HepG2 (cell line): ENCODE measurements around the gene PNPLA2. TPM values are rescaled to one million over a fixed set of nuclear protein-coding genes. Genes with fewer than 3 reads are reported as not detected.

ENCODE experiments used
- ARNT2 ChIP-seq: sonication (generic); formaldehyde crosslinking; IDR thresholded peaks from 2 replicates; pipeline ENCODE4 v1.8.0; 2022; ENCODE audit warnings: mild to moderate bottlenecking, low read depth, missing genetic modification reagents, moderate library complexity
- CENPBD1 ChIP-seq: sonication (generic); formaldehyde crosslinking; IDR thresholded peaks from 2 replicates; pipeline ENCODE4 v1.8.0; 2022; ENCODE audit warnings: missing genetic modification reagents, low read depth, mild to moderate bottlenecking, borderline replicate concordance
- ESRRA ChIP-seq: sonication (generic); formaldehyde crosslinking; IDR thresholded peaks from 2 replicates; pipeline ENCODE4 v1.5.1; 2020; ENCODE audit warnings: mild to moderate bottlenecking, low read depth, missing genetic modification reagents
- LBX2 ChIP-seq: sonication (generic); formaldehyde crosslinking; IDR thresholded peaks from 2 replicates; pipeline ENCODE4 v1.5.0; 2020; ENCODE audit warnings: missing genetic modification reagents, mild to moderate bottlenecking, borderline replicate concordance
- MED1 ChIP-seq: sonication (generic); formaldehyde crosslinking; IDR thresholded peaks from 2 replicates; pipeline ENCODE4 v1.4.0; 2020; ENCODE audit warnings: missing genetic modification reagents
- NFIB ChIP-seq: sonication (generic); formaldehyde crosslinking; IDR thresholded peaks from 2 replicates; pipeline ENCODE4 v1.9.0; 2021; ENCODE audit warnings: missing genetic modification reagents, mild to moderate bottlenecking, borderline replicate concordance
- NFKB2 ChIP-seq: sonication (generic); formaldehyde crosslinking; IDR thresholded peaks from 2 replicates; pipeline ENCODE4 v1.4.0; 2020; ENCODE audit warnings: missing genetic modification reagents, borderline replicate concordance
- NR2F6 ChIP-seq, 2 experiments: IDR thresholded peaks; 2 replicates each; pipeline ENCODE4 v1.6.1; 2016; ENCODE audit warnings: antibody characterized with exemption in 1 of 2, mild to moderate bottlenecking in 1 of 2
- PATZ1 ChIP-seq: sonication (generic); formaldehyde crosslinking; IDR thresholded peaks from 2 replicates; pipeline ENCODE4 v1.4.0; 2020; ENCODE audit warnings: missing genetic modification reagents
- PHF21A ChIP-seq: sonication (generic); formaldehyde crosslinking; IDR thresholded peaks from 2 replicates; pipeline ENCODE4 v1.5.0; 2020; ENCODE audit warnings: mild to moderate bottlenecking, missing genetic modification reagents
- RBAK ChIP-seq: sonication (generic); formaldehyde crosslinking; IDR thresholded peaks from 2 replicates; pipeline ENCODE4 v1.5.1; 2020; ENCODE audit warnings: mild to moderate bottlenecking, missing genetic modification reagents
- REPIN1 ChIP-seq: sonication (generic); formaldehyde crosslinking; IDR thresholded peaks from 2 replicates; pipeline ENCODE4 v1.8.0; 2022; ENCODE audit warnings: missing genetic modification reagents, low read depth, mild to moderate bottlenecking, borderline replicate concordance
- RFX3 ChIP-seq: IDR thresholded peaks from 2 replicates; pipeline ENCODE4 v1.6.1; 2016; ENCODE audit warnings: missing biosample characterization, missing genetic modification reagents
- XBP1 ChIP-seq: sonication (generic); formaldehyde crosslinking; IDR thresholded peaks from 2 replicates; pipeline ENCODE4 v1.5.0; 2020; ENCODE audit warnings: missing genetic modification reagents
- ZNF136 ChIP-seq: sonication (generic); formaldehyde crosslinking; IDR thresholded peaks from 2 replicates; pipeline ENCODE4 v1.8.1; 2022; ENCODE audit warnings: low read depth, mild to moderate bottlenecking, moderate library complexity, missing genetic modification reagents
- ZNF513 ChIP-seq: sonication (generic); formaldehyde crosslinking; conservative IDR thresholded peaks from 2 replicates; pipeline ENCODE4 v1.5.0; 2020; ENCODE audit warnings: missing genetic modification reagents
- ZNF589 ChIP-seq: sonication (generic); formaldehyde crosslinking; conservative IDR thresholded peaks from 2 replicates; pipeline ENCODE4 v1.8.0; 2022; ENCODE audit warnings: mild to moderate bottlenecking, moderate library complexity, missing genetic modification reagents
- ZNF609 ChIP-seq: sonication (generic); formaldehyde crosslinking; IDR thresholded peaks from 2 replicates; pipeline ENCODE4 v1.4.0; 2020; ENCODE audit warnings: mild to moderate bottlenecking, missing genetic modification reagents, borderline replicate concordance
- polyA plus RNA-seq, 8 experiments: library from polyadenylated mRNA; depleted of rRNA in 3 of 8; stranded (reverse) in 7 of 8; unstranded in 1 of 8; fragments of >200 nt; fragmentation: Illumina TruSeq in 4 of 8; extraction: Trizol in 4 of 8; gene quantifications; 2 replicates each; pipeline versions ENCODE4 v1.2.1 to v1.2.3, GENCODE V29; 2011 to 2016; ENCODE audit warnings: low read depth in 4 of 8, missing spikeins in 1 of 8, mixed read lengths in 1 of 8; ENCODE audit not compliant: insufficient read depth in 1 of 8
- total RNA-seq, 5 experiments: library from RNA; depleted of rRNA; stranded (reverse); fragments of >200 nt; fragmentation: Illumina TruSeq; extraction: Trizol; gene quantifications; 2 replicates each; pipeline ENCODE4 v1.2.3, GENCODE V29; 2016; ENCODE audit warnings: low read depth in 1 of 5

PNPLA2 gene
- total and polyA plus RNA-seq, 2 of the 13 experiments (the other 11 are each of a cell fraction or from before 2014, with no cell fraction given): 10.5 to 43.2 TPM

GRCh38 chr11:819129-819931 is 616 bp downstream of the PNPLA2 start (continued):
- no peak for TF ChIP-seq CENPBD1
- TF ChIP-seq NR2F6 (IDR thresholded peaks at IDR 0.05): no peak
- no peak; the same call in 1 of the 2 replicates for TF ChIP-seq NR2F6 (CRISPR knock-in tag; IDR thresholded peaks at IDR 0.05)
- TF ChIP-seq RFX3 (CRISPR knock-in tag): no peak
- TF ChIP-seq ZNF513 (CRISPR knock-in tag): 0 out of 2 replicates have a peak, but pooled peaks have one; percentile 31
- peak; percentile 59; the same call in 1 of the 2 replicates for TF ChIP-seq REPIN1
- peak; percentile 6; the same call in 1 of the 2 replicates for TF ChIP-seq PHF21A (CRISPR knock-in tag)
- no peak for TF ChIP-seq XBP1 (CRISPR knock-in tag)
- TF ChIP-seq ZNF589: 0 out of 2 replicates have a peak, but pooled peaks have one; percentile 3
- TF ChIP-seq ZNF609: no peak
- no peak for TF ChIP-seq RBAK (CRISPR knock-in tag)
- peak; percentile 69; the same call in 1 of the 2 replicates for TF ChIP-seq ARNT2 (CRISPR knock-in tag)
- 0 out of 2 replicates have a peak, but pooled peaks have one; percentile 23 for TF ChIP-seq LBX2 (CRISPR knock-in tag)
- TF ChIP-seq ESRRA (CRISPR knock-in tag): no peak
- peak; percentile 75 for TF ChIP-seq PATZ1
- no peak for TF ChIP-seq NFIB (CRISPR knock-in tag)
- TF ChIP-seq MED1 (CRISPR knock-in tag): 0 out of 2 replicates have a peak, but pooled peaks have one; percentile 20
- 0 out of 2 replicates have a peak, but pooled peaks have one; percentile 58 for TF ChIP-seq ZNF136 (CRISPR knock-in tag)
- TF ChIP-seq NFKB2 (CRISPR knock-in tag): no peak; the same call in 1 of the 2 replicates
